HG03575 (cell line): Measurements from ENCODE around the gene ATF7IP2.
"Not testable (repeated sequence)": the region's sequence is repeated elsewhere in the genome, so short reads cannot be mapped to it uniquely, and the experiment has no call there.

Experiments used
- ATAC-seq: cut with Tn5 transposase; IDR thresholded peaks from one replicate; pipeline ENCODE4 v1.9.1; 2021; ENCODE audit not compliant: unreplicated experiment, insufficient number of reproducible peaks, low FRiP score; ENCODE audit errors: extremely low read depth

Gene ATF7IP2

DNA sequence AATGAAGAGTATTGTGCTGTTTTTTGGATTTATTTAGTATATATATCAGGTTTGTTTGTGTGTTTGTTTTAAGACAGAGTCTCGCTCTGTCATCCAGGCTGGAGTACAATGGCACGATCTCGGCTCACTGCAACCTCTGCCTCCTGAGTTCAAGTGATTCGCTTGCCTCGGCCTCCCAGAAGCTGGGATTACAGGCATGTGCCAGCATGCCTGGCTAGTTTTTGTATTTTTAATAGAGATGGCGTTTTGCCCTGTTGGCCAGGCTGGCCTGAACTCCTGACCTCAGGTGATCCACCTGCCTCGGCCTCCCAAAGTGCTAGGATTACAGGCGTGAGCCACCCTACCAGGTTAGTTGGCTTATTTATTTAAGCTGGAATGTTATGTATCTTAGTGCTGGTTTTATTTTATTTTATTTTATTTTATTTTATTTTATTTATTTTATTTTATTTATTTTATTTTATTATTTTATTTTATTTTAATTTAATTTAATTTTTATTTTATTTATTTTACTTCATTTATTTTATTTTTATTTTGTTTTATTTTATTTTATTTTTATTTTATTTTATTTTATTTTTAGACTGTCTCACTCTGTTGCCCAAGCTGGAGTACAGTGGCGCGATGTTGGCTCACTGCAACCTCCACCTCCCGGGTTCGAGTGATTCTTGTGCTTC, 43.6 kb downstream of the ATF7IP2 start:
- ATAC-seq, result not testable (repeated sequence)

DNA sequence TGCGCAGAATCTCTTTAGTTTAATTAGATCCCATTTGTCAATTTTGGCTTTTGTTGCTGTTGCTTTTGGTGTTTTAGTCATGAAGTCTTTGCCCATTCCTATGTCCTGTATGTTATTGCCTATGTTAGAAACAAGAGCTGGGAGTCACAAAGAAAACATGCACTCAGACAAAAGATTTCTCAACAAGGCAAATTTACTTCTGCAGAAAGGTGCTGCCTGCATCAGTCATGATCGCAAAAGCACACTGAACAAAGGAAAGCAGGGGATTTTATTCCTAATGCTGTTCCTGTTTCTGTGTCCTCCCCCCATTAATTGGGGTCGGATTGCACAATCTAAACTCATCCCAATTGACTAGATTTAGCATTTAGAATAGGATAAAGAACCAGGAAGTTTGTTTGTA, 55.9 kb downstream of the ATF7IP2 start:
- no peak for ATAC-seq

DNA sequence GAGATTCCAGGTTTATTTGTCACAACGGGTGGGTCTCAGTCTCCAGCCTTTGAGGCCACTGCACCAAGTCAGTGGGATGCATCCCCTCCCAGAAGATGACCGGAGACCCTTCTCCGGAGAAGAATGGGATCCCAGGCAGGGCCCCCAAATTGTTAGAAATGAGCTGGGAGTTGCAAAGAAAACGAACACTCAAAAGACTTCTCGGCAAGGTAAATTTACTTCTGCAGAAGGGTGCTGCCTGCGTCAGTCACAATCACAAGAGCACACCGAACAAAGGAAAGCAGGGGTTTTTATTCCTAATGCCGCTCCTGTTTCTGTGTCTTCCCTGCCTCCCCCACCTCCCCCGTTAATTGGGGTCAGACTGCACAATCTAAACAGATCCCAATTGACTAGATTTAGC, 61.4 kb downstream of the ATF7IP2 start:
- no peak for ATAC-seq

DNA sequence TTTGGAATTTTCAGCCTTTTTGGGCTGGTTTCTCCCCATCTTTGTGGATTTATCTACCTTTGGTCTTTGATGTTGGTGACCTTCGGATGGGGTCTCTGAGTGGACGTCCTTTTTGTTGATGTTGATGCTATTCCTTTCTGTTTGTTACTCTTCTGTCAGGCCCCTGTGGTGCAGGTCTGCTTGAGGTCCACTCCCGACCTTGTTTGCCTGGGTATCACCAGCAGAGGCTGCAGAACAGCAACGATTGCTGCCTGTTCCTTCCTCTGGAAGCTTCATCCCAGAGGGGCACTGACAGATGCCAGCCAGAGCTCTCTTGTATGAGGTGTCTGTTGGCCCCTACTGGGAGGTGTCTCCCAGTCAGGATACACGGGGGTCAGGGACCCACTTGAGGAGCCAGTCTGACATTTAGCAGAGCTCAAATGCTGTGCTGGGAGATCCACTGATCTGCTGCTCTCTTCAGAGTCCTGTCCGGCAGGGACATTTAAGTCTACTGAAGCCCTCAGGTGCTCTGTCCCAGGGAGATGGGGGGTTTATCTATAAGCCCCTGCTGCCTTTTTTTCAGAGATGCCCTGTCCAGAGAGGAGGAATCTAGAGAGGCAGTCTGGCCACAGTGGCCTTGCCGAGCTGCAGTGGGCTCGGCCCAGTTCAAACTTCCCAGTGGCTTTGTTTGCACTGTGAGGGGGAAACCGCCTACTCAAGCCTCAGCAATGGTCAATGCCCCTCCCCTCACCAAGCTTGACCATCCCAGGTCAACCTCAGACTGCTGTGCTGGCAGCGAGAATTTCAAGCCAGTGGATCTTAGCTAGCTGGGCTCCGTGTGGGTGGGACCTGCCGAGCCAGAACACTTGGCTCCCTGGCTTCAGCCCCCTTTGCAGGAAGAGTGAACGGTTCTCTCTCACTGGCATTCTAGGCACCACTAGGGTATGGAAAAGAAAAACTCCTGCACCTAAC, 66.6 kb downstream of the ATF7IP2 start:
- ATAC-seq, result not testable (repeated sequence)

DNA sequence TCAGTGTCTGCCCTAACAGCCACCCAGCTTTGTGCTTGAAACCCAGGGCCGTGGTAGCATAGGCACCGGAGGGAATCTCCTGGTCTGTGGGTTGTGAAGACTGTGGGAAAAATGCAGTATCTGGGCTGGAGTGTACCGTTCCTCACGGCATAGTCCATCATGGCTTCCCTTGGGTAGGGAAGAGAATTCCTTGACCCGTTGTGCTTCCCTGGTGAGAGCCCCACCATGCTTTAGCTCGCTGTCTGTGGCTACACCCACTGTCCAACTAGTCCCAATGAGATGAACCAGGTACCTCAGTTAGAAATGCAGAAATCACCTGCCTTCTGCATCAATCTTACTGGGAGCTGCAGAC, 67.3 kb downstream of the ATF7IP2 start:
- no peak for ATAC-seq

DNA sequence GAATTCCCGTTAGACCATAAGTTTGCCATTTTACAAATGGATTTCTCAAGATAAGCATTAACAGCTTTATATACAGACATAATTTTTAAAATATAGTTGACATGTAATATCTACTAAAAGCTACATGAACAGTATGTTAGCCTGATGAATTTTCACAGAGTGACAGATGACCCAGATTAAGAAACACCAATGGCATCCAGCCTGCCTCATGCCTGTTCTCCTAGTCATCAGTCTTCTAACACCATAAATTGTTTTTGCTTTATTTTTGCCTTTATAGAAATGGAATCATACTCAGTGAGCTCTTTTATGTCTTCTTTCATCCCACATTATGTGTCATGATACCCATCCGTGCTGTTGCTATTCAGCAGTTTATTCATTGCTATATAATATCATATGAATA, 80.0 kb downstream of the ATF7IP2 start:
- ATAC-seq, result no peak

DNA sequence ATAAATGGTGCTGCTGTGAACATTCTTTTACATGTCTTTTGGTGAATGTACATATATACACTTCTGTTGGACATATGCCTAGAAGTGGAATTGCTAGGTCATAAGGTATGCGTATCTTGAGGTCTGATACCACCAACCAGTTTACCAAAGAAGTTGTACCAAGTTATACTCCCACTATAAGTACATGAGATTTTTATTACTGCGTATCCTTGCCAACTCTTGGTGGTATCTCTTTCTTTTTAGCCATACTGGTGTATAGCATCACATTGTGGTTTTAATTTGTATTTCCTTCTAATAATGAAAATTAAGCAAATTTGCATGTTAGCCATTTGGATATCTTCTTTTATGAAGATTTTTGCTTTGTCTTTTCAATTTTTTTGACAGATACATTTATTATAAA, 80.5 kb downstream of the ATF7IP2 start:
- ATAC-seq, result no peak

DNA sequence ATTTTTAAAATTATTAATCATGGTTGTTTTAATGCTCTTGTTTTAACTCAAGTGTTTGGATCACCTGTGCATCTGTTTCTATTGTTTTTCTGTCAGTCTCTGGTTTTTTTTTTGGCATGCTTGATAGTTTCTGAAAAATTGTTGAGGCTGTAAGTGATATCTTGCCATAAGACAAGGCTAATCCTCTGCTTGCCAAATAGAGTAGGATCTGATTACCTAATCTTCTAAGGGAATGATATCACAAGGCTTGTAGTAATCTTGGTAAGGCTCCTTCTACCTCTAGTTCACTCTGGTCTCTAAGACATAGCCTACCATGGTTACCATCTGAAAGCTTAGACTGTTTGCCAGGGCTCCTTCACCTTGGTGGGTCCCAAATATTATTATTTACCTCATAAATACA, 81.0 kb downstream of the ATF7IP2 start:
- ATAC-seq, result no peak

DNA sequence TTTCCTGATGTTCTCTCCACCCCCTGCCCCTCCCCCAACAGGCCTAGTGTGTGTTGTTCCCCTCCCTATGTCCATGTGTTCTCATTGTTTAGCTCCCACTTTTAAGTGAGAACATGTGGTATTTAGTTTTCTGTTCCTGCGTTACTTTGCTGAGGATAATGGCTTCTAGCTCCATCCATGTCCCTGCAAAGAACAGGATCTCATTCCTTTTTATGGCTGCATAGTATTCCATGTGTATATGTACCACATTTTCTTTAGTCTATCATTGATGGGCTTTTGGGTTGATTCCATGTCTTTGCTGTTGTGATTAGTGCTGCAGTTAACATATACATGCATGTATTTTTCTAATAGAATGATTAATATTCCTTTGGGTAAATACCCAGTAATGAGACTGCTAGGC, 90.8 kb downstream of the ATF7IP2 start:
- not testable (repeated sequence) for ATAC-seq

DNA sequence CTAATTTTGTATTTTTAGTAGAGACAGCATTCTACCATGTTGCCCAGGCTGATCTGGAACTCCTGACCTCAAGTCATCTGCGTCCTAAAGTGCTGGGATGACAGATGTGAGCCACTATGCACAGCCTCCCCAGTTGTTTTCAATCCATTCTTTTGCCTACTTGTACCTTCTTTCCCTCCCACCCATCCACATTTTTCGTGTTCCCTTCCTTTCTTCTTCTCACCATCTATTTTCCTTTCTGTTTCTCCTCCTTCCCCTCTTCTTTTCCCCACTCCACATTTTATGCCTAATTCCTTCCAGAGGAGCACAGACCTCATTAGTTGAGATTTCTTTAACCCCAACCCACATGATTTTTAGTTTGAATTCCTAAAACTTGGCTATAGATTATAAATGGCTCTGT, 94.3 kb downstream of the ATF7IP2 start:
- ATAC-seq, result no peak

DNA sequence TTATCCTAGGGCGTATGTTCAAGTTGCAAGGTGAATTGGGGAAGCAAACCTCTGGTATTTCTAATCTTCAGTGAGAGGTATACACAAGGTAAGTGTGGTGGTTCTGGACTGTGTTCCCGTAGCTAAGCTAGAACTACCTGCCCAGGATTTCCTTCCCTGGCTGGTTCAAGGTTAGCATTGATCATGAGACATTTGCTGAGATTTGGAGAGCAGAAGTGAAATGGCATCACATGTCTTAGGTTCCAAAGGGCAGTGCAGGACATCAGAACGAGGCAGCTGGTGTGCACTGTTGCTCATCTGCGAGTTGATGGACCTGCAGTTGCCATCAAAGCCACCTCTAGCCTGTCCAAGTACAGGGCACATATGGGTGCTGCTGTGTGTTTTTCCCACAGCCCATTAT, 99.3 kb downstream of the ATF7IP2 start:
- no peak for ATAC-seq

DNA sequence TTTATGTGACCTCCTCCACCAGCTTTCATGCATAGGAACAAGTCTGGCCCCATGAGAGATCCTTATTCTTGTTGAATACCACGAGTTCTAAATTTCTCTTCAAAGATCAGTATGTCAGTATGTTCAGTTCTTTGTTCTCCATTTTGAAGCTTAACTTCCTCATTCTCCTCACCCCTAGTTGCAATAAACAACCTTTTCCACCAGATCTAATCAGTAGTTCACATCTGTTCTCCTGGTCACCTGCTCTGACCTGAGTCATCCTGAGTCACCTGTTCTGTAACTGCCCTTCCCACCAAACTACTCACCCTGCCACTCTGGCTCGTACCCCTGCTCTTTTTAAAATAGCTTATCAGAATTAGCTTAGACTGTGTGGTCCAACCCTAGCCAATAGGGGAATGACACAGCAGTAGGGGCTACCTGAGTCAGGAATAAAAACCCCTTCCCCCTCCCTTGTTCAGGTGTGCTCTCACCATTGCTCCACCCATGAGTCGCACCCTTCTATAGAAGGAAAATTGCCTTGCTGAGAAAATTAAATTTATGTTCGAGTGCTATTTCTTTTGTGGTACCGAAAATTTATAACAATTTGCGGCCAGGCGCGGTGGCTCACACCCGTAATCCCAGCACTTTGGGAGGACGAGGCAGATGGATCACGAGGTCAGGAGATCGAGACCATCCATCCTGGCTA, 100.0 kb downstream of the ATF7IP2 start:
- ATAC-seq, result no peak

DNA sequence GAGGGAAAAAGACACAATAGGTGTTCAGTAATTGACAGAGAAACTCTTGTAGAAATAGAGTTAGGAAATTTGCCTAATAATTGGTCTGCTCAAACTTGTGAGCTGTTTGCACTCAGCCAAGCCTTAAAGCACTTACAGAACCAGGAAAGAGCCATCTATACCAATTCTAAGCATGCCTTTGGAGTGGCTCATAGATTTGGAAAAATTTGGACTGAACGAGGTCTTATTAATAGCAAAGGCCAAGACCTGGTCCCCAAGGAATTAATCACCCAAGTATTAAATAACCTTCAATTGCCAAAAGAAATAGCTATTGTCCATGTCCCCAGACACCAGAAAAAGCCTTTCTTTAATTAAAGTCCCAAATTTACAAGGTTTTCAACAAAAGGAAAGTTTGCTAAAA, 104.3 kb downstream of the ATF7IP2 start:
- ATAC-seq, result no peak

DNA sequence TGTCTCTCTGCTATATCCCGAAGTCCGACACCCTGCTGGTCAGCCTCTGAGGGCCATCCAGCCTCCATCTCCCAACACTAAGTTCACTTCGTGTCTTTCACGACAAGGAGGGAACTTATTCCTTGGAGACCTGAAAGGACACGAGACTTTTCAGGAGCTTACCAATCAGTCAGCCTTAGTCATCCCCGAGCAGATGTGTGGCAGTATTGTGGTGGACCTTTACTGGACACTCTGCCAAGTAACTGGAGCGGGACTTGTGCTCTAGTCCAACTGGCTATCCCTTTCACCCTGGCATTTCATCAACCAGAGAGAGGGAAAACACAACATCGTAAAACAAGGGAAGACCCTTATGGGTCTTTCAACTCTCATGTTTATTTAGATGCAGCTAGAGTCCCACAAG, 107.4 kb downstream of the ATF7IP2 start:
- no peak for ATAC-seq

DNA sequence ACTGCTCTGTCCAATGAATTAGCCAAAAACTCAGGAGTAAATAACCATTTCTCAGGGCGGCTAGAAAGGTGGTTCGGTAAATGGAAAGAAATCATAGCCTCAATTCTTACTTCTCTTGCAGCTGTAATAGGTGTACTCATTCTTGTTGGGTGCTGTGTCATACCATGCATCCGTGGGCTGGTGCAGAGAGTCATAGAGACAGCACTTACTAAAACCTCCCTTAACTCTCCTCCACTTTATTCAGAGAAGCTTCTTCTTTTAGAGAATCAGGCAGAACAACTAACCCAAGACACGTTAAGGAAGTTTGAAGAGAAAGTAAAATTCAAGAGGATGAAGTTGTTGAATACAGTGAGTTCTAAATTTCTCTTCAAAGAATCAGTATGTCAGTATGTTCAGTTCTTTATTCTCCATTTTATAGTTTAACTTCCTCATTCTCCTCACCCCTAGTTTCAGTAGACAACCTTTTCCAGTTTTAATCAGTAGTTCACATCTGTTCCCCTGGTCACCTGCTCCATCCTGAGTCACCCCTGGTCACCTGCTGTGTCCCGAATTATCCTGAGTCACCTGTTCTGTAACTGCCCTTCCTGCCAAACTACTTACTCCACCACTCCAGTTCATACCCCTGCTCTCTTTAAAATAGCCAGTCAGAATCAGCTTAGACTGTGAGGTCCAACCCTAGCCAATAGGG, 108.6 kb downstream of the ATF7IP2 start:
- no peak for ATAC-seq

DNA sequence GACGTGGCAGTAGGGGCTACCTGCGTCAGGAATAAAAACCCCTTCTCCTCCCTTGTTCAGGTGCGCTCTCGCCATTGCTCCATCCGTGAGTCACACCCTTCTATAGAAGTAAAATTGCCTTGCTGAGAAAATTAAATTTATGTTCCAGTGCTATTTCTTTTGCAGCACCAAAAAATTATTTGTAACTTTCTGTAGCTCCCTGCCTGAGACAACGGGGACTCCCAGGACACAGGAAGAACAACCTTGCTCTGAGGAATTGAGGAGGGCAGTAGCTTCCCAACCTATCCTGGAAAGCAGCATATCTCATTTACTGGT, 109.1 kb downstream of the ATF7IP2 start:
- no peak for ATAC-seq

DNA sequence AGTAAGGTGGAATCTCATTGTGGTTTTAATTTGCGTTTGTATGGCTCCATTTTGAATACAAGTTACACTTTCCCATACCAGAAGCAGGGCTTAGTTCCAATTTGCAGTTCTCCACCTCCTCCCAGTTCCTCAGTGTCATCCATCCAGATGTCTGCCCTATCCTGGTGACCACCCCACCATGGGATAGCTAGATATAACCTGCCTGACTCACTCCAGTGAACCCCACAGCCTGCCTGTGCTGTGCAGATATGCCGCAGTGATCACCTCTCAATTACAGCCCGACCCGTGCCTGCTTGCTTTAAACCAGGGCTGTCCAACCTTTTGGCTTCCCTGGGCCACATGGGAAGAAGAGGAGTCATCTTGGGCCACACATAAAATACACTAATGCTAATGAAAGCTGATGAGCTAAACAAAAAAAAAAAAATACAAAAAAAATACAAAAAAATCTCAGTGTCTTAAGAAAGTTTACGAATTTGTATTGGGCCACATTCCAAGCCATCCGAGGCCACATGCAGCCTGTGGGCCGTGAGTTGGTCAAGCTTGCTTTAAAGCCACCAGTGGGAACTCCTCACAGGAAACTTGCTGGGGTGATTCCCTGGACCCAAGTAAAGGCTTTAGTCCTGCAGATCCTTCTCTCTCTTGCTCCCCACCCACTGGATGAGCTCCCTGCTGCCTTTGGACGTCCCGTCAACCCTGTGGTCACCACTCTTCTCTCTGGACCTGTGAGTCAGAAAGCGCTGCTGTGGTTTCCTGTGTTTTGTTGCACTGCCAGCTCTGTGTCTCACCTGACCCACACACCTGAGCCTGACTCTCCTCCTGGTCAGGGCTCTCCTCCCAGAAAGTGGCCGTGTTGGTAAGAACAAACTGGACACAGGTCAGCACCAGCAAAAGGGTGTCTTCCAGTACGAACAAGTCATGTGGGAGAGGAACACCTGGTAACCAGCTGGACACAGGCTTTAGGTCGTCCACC, 111.6 kb downstream of the ATF7IP2 start:
- no peak for ATAC-seq

DNA sequence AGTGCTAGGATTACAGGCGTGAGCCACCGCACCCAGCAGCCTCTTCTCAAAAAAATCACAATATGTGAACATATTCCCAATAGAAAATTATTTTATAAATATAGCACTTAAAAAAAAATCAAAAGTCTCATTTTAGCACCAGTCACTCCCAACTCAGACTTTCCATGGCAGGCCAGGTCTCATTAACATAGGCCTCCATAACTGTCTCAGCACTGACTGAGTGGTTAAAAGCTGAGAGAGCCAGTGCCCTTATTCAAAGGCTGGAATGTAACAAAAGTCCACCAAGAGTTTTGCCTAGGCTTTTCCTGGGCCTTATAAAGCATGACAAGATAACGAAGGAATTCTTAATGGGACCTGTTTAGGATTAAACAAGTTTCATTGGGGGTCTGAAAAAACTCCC, 114.7 kb downstream of the ATF7IP2 start:
- no peak for ATAC-seq
